Endothelial cell of umbilical vein (primary cell): ENCODE data around the gene PDCD6IP. TPM values are rescaled to one million over a fixed set of nuclear protein-coding genes. Genes with fewer than 3 reads are reported as not detected.

ENCODE experiments used
- BruUV-seq: library from RNA; stranded (reverse); fragments of 400-500 nt; replicated peaks from 2 replicates; lab custom pipeline; 2021; lab: Mats Ljungman, UMichigan
- CTCF ChIA-PET: fragments of 300-600, 350-600 bp; sonication (Branson Sonifier 250); formaldehyde crosslinking; loops from one replicate; lab custom pipeline; 2021; ENCODE audit warnings: antibody characterized with exemption, inconsistent platforms; lab: Charles Lee
- POLR2A ChIA-PET: fragments of 300-600, 350-600 bp; sonication (Branson Sonifier 250); formaldehyde crosslinking; loops from one replicate; lab custom pipeline; 2021; ENCODE audit warnings: antibody characterized with exemption, inconsistent platforms; lab: Charles Lee
- DNase-seq: peaks from one replicate; pipeline ENCODE4 v3.0.0-alpha.2; 2011; ENCODE audit warnings: low read depth, low spot score
- FAIRE-seq: peaks from 2 replicates; lab custom pipeline; 2011; peaks lifted over from hg19 to GRCh38; lab: Jason Lieb, UNC
- H2AFZ ChIP-seq: 2 replicates; pipeline ENCODE4 v1.6.0; 2012; ENCODE audit warnings: low read depth, low read length, control low read depth, inconsistent platforms
- H3K27ac ChIP-seq: 2 replicates; pipeline ENCODE4 v1.5.1; 2011; ENCODE audit warnings: low read depth, mild to moderate bottlenecking, control low read depth, low read length, moderate library complexity; ENCODE audit not compliant: insufficient read depth
- H3K27me3 ChIP-seq, 2 experiments: 2 replicates each; pipeline versions ENCODE4 v1.6.0 to v1.6.1; 2011; ENCODE audit warnings: low read length in 2 of 2, mixed read lengths in 1 of 2; ENCODE audit not compliant: control insufficient read depth in 2 of 2, insufficient read depth in 2 of 2
- H3K36me3 ChIP-seq, 2 experiments: 2 replicates in 1 of 2; 3 replicates in 1 of 2; pipeline ENCODE4 v1.5.1; 2011; ENCODE audit warnings: low read length in 2 of 2, mild to moderate bottlenecking in 1 of 2, moderate library complexity in 1 of 2; ENCODE audit not compliant: control insufficient read depth in 2 of 2, insufficient read depth in 2 of 2; ENCODE audit errors: extremely low read depth in 1 of 2
- H3K4me1 ChIP-seq: 3 replicates; pipeline ENCODE4 v1.5.1; 2011; ENCODE audit warnings: mild to moderate bottlenecking, low read length; ENCODE audit not compliant: control insufficient read depth, insufficient read depth; ENCODE audit errors: extremely low read depth
- H3K4me2 ChIP-seq: 2 replicates; pipeline ENCODE4 v1.6.1; 2011; ENCODE audit warnings: low read length, control low read depth, mixed read lengths; ENCODE audit not compliant: insufficient read depth
- H3K4me3 ChIP-seq, 3 experiments: fragments of 200-600 bp in 1 of 3; sonication (generic), shearing (Covaris generic) in 1 of 3; replicated peaks in 1 of 3; 2 replicates each; pipeline ENCODE4 v1.5.1; 2011 to 2016; ENCODE audit warnings: control low read depth in 3 of 3, low read length in 3 of 3, mild to moderate bottlenecking in 2 of 3, inconsistent platforms in 1 of 3, low read depth in 1 of 3, moderate library complexity in 1 of 3; ENCODE audit not compliant: insufficient read depth in 1 of 3
- H3K79me2 ChIP-seq: 2 replicates; pipeline ENCODE4 v1.6.0; 2012; ENCODE audit warnings: low read length, inconsistent platforms; ENCODE audit not compliant: control insufficient read depth, insufficient read depth
- H3K9ac ChIP-seq: replicated peaks from 2 replicates; pipeline ENCODE3; 2011; ENCODE audit warnings: low read length, control low read depth; ENCODE audit not compliant: insufficient read depth; ENCODE audit errors: extremely low read depth
- H3K9me1 ChIP-seq: replicated peaks from 3 replicates; pipeline ENCODE4 v1.6.0; 2011; ENCODE audit warnings: mild to moderate bottlenecking, low read length; ENCODE audit not compliant: control insufficient read depth, insufficient read depth; ENCODE audit errors: extremely low read depth
- H3K9me3 ChIP-seq: replicated peaks from 2 replicates; pipeline ENCODE4 v1.5.1; 2012; ENCODE audit warnings: low read length, inconsistent platforms; ENCODE audit not compliant: control insufficient read depth, insufficient read depth
- H4K20me1 ChIP-seq: replicated peaks from 2 replicates; pipeline ENCODE3; 2011; ENCODE audit warnings: mild to moderate bottlenecking, low read length; ENCODE audit not compliant: control insufficient read depth, insufficient read depth; ENCODE audit errors: extremely low read depth
- EZH2 ChIP-seq: IDR thresholded peaks from 2 replicates; pipeline ENCODE4 v1.6.1; 2012; ENCODE audit warnings: borderline replicate concordance, low read depth, mild to moderate bottlenecking, moderate library complexity, low read length, inconsistent platforms; ENCODE audit not compliant: severe bottlenecking
- FOS ChIP-seq: IDR thresholded peaks from 2 replicates; pipeline ENCODE4 v1.6.1; 2011; ENCODE audit warnings: mild to moderate bottlenecking, low read length, moderate library complexity, borderline replicate concordance; ENCODE audit not compliant: insufficient read depth
- GATA2 ChIP-seq: IDR thresholded peaks from 2 replicates; pipeline ENCODE4 v1.7.0; 2011; ENCODE audit warnings: low read depth, mild to moderate bottlenecking, moderate library complexity, mixed read lengths, low read length; ENCODE audit not compliant: insufficient read length, insufficient read depth
- JUN ChIP-seq: IDR thresholded peaks from 2 replicates; pipeline ENCODE4 v1.6.1; 2011; ENCODE audit warnings: borderline replicate concordance, low read depth; ENCODE audit not compliant: insufficient read length, insufficient read depth
- MYC ChIP-seq: IDR thresholded peaks from one replicate; pipeline ENCODE4 v1.6.1; 2011; ENCODE audit warnings: mild to moderate bottlenecking, low read depth, low read length
- POLR2A ChIP-seq: IDR thresholded peaks from 2 replicates; pipeline ENCODE4 v1.6.1; 2012; ENCODE audit warnings: low read depth, mild to moderate bottlenecking, control low read depth, low read length
- POLR2AphosphoS5 ChIP-seq: IDR thresholded peaks from 2 replicates; pipeline ENCODE4 v1.6.1; 2012; ENCODE audit warnings: low read depth, mild to moderate bottlenecking, control low read depth, low read length, moderate library complexity; ENCODE audit not compliant: insufficient read depth
- dilution Hi-C: fragments of 300-500 bp; cut with MboI; formaldehyde crosslinking; loops from one replicate; pipeline ENCODE4 v1.15.0; 2019; ENCODE audit warnings: low sequenced_read_pairs; ENCODE audit not compliant: extremely low pct_ligation_motif_present
- intact Hi-C: fragments of 100-400 bp; cut with micrococcal nuclease; formaldehyde crosslinking; loops from one replicate; pipeline ENCODE4 v1.10.0; 2022
- polyA plus RNA-seq, 4 experiments: library from polyadenylated mRNA; depleted of rRNA in 3 of 4; stranded (reverse) in 3 of 4; unstranded in 1 of 4; fragments of >200 nt; gene quantifications; 2 replicates each; pipeline versions ENCODE4 v1.2.1 to v1.2.3, GENCODE V29; 2011 to 2012; ENCODE audit warnings: missing spikeins in 1 of 4
- total RNA-seq: library from RNA; stranded (reverse); gene quantifications from 2 replicates; pipeline ENCODE4 v1.2.3, GENCODE V29; 2021
- TF ChIP-seq, protein P1 (sequence below), 2 donors: IDR thresholded peaks; 1 replicate in 1 of 2; 2 replicates in 1 of 2; pipeline ENCODE4 v1.5.1; 2011; ENCODE audit warnings: low read length in 2 of 2, mild to moderate bottlenecking in 2 of 2, moderate library complexity in 2 of 2, control low read depth in 1 of 2, inconsistent platforms in 1 of 2, low read depth in 1 of 2; ENCODE audit not compliant: insufficient read depth in 1 of 2; ENCODE audit errors: extremely low read depth in 1 of 2
- TF ChIP-seq, protein P2 (sequence below): IDR thresholded peaks from 2 replicates; pipeline ENCODE4 v1.6.1; 2011; ENCODE audit not compliant: insufficient read depth, insufficient read length

PDCD6IP gene
- total and polyA plus RNA-seq, 2 donors (not counting 3 experiments of a cell fraction or from before 2014, with no cell fraction given), result 106 to 265 TPM

DNA sequence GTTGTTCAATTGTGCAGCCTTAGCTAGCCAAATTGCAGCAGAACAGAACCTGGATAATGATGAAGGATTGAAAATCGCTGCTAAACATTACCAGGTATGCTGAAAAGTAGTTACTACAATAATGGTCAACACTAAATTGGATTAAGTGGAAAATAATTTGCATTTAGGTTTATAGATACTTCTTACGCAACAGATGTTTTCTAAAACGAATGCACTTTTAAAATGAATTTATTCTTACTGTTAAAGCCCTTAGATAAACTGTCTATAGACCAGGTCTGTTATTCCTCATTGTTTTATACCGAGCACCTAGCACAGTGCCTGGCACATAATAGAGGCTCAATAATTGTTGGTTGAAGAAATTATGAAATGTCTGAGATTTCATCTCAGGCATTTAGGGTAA, 23.6 kb downstream of the PDCD6IP start:
- intact Hi-C loops (no loop called here), dilution Hi-C loops (no loop called here)
- FAIRE-seq (no peak), DNase-seq (no peak)
- Histone ChIP-seq H2AFZ (no peak overlapping the region), H3K9ac (no peak overlapping the region), H3K9me1 (no peaks in the 10 kb centered on the region), H3K79me2 (peaks cover 48% of the 10 kb centered on the region), H3K36me3 (peaks cover 5 to 14% of the 10 kb centered on the region in 2 experiments), H3K4me3 (no peak overlapping the region), H3K27me3 (no peaks in the 10 kb centered on the region), H3K27ac (no peak overlapping the region), H3K4me2 (no peak overlapping the region), H3K9me3 (no peaks in the 10 kb centered on the region), H3K4me1 (peaks cover 5% of the 10 kb centered on the region), H4K20me1 (peaks cover 8% of the 10 kb centered on the region)
- ChIA-PET CTCF (no interaction called here), POLR2A (no interaction called here)
- no TSS peak for BruUV-seq
- TF ChIP-seq MYC (no peak), FOS (no peak), POLR2A (no peak), GATA2 (no peak), JUN (no peak), POLR2AphosphoS5 (no peak), EZH2 (no peak)
- TF ChIP-seq, protein P1, sequence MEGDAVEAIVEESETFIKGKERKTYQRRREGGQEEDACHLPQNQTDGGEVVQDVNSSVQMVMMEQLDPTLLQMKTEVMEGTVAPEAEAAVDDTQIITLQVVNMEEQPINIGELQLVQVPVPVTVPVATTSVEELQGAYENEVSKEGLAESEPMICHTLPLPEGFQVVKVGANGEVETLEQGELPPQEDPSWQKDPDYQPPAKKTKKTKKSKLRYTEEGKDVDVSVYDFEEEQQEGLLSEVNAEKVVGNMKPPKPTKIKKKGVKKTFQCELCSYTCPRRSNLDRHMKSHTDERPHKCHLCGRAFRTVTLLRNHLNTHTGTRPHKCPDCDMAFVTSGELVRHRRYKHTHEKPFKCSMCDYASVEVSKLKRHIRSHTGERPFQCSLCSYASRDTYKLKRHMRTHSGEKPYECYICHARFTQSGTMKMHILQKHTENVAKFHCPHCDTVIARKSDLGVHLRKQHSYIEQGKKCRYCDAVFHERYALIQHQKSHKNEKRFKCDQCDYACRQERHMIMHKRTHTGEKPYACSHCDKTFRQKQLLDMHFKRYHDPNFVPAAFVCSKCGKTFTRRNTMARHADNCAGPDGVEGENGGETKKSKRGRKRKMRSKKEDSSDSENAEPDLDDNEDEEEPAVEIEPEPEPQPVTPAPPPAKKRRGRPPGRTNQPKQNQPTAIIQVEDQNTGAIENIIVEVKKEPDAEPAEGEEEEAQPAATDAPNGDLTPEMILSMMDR (IDR thresholded peaks at IDR 0.05; ENCODE audit: extremely low read depth in 1 of 2, insufficient read depth in 1 of 2, low read depth in 1 of 2, low read length in 2 of 2), result no peak
- TF ChIP-seq, protein P2, sequence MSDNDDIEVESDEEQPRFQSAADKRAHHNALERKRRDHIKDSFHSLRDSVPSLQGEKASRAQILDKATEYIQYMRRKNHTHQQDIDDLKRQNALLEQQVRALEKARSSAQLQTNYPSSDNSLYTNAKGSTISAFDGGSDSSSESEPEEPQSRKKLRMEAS, result no peak
